ENCODE data around the gene TOPAZ1. TPM values are rescaled to one million over a fixed set of nuclear protein-coding genes. Genes with fewer than 3 reads are reported as not detected.

TOPAZ1 gene
- total and polyA plus RNA-seq, 9 of the 15 experiments (the other 6 are each of a cell fraction or from before 2014, with no cell fraction given): 0.01 TPM; not detected in 8

- no peak for TF ChIP-seq ARID3A (IDR thresholded peaks at IDR 0.05; ENCODE audit: borderline replicate concordance, low read depth, low read length)
- no peak for TF ChIP-seq PML (IDR thresholded peaks at IDR 0.05; ENCODE audit: low read length)
- no peak for TF ChIP-seq ETS2 (tag; IDR thresholded peaks at IDR 0.05; ENCODE audit: borderline replicate concordance, poor library complexity, severe bottlenecking)
- no peak for TF ChIP-seq POLR2AphosphoS5 (IDR thresholded peaks at IDR 0.05; ENCODE audit: control insufficient read depth, insufficient read depth, low read depth, low read length)
- TF ChIP-seq ZNF318 (IDR thresholded peaks at IDR 0.05; ENCODE audit: borderline replicate concordance in 1 of 2, low read depth in 1 of 2): no peak
- TF ChIP-seq SMARCA4 (IDR thresholded peaks at IDR 0.05): peak; percentile 87
- no peak for TF ChIP-seq ATF7 (IDR thresholded peaks at IDR 0.05)
- TF ChIP-seq ZKSCAN1 (IDR thresholded peaks at IDR 0.05; ENCODE audit: low read depth, low read length): no peak
- no peak for TF ChIP-seq GATAD2B (IDR thresholded peaks at IDR 0.05; ENCODE audit: borderline replicate concordance)
- peak; percentile 76 for TF ChIP-seq ATF3 (IDR thresholded peaks at IDR 0.05)
- TF ChIP-seq ATF3 (CRISPR knock-in tag; conservative IDR thresholded peaks at IDR 0.05): no peak
- TF ChIP-seq JUND (IDR thresholded peaks at IDR 0.05; ENCODE audit: borderline replicate concordance, low read depth, low read length): peak; percentile 93
- TF ChIP-seq JUND (tag; IDR thresholded peaks at IDR 0.05; ENCODE audit: borderline replicate concordance, low read depth, low read length): peak; percentile 89; the same call in 1 of the 3 replicates
- no peak for TF ChIP-seq STAT5B (CRISPR knock-in tag; IDR thresholded peaks at IDR 0.05)
- no peak for TF ChIP-seq ID3 (CRISPR knock-in tag; IDR thresholded peaks at IDR 0.05)
- no peak for TF ChIP-seq ID3 (tag; IDR thresholded peaks at IDR 0.05)
These were observed 107.3 kb downstream of the TOPAZ1 start (continued) for GRCh38 chr3:44348993-44349392.

Measured in K562 (cell line).